GM12878 (cell line): ENCODE results near the gene FUZ.

Source experiments
- CBX5 ChIP-seq: sonication (generic); IDR thresholded peaks from 2 replicates; pipeline ENCODE4 v1.6.1; 2016; ENCODE audit warnings: low read depth, moderate library complexity, mild to moderate bottlenecking, inconsistent platforms
- CREM ChIP-seq: IDR thresholded peaks from 2 replicates; pipeline ENCODE4 v1.6.1; 2014; ENCODE audit warnings: antibody characterized with exemption, low read depth
- EZH2 ChIP-seq: IDR thresholded peaks from 2 replicates; pipeline ENCODE4 v1.6.1; 2012; ENCODE audit warnings: low read depth, mild to moderate bottlenecking, control low read depth, inconsistent platforms, low read length, borderline replicate concordance; ENCODE audit not compliant: control insufficient read depth
- HDAC2 ChIP-seq: fragments of 200-600 bp; sonication (generic); IDR thresholded peaks from 2 replicates; pipeline ENCODE4 v1.6.1; 2017
- POLR2A ChIP-seq: IDR thresholded peaks from 2 replicates; pipeline ENCODE4 v1.6.1; 2011; ENCODE audit warnings: low read depth, mild to moderate bottlenecking, low read length
- POLR2AphosphoS5 ChIP-seq: IDR thresholded peaks from 2 replicates; pipeline ENCODE4 v1.6.1; 2011; ENCODE audit warnings: mild to moderate bottlenecking, low read length, inconsistent platforms
- SIN3A ChIP-seq: IDR thresholded peaks from 2 replicates; pipeline ENCODE4 v1.6.1; 2012; ENCODE audit warnings: low read depth, low read length, improper control_type of control experiment
- SREBF2 ChIP-seq: IDR thresholded peaks from 2 replicates; pipeline ENCODE4 v1.6.1; 2012; ENCODE audit warnings: mild to moderate bottlenecking, low read length
- TAF1 ChIP-seq: IDR thresholded peaks from 2 replicates; pipeline ENCODE4 v1.6.1; 2011; ENCODE audit warnings: mild to moderate bottlenecking, low read depth, low read length, borderline replicate concordance
- TARDBP ChIP-seq: IDR thresholded peaks from 2 replicates; pipeline ENCODE4 v1.6.1; 2016; ENCODE audit warnings: borderline replicate concordance
- TF ChIP-seq, protein P1 (sequence below), 3 experiments: IDR thresholded peaks in 2 of 3; conservative IDR thresholded peaks in 1 of 3; 2 replicates each; pipeline ENCODE4 v1.5.1; 2011; ENCODE audit warnings: low read depth in 3 of 3, low read length in 3 of 3, mild to moderate bottlenecking in 3 of 3, control low read depth in 2 of 3, moderate library complexity in 2 of 3, inconsistent platforms in 1 of 3, mixed read lengths in 1 of 3; ENCODE audit not compliant: control insufficient read depth in 2 of 3, insufficient read depth in 1 of 3; ENCODE audit errors: extremely low read depth in 1 of 3
- TF ChIP-seq, protein P2 (sequence below): IDR thresholded peaks from 2 replicates; pipeline ENCODE4 v1.6.1; 2011; ENCODE audit warnings: low read depth, low read length, improper control_type of control experiment, borderline replicate concordance
- TF ChIP-seq, protein P3 (sequence below): IDR thresholded peaks from 2 replicates; pipeline ENCODE4 v1.6.1; 2012; ENCODE audit warnings: low read depth, low read length, improper control_type of control experiment
- TF ChIP-seq, protein P4 (sequence below): fragments of 150-350 bp; IDR thresholded peaks from 2 replicates; pipeline ENCODE4 v1.6.1; 2016; ENCODE audit warnings: low read depth, low read length

DNA sequence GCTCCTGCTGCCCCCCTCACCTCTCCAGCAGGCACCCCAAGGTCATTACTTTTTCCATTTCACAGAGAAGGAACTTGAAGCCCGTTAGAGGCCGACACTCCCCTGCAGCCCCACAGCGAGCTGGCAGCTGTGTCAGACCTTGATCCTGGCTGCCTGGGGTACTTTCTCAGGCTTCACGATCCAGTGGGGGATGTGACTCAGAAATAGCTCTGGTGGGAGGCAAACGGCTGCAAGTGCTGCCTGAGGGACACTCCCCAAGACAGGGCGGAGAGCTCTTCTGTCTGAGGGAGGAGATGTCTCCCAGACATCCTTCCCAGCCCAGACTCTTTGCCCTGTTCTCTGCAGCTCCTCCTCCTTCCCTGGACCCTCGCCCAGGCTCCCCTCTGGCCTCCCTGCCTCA, 54.8 kb downstream of the FUZ start:
- TF ChIP-seq HDAC2 (no peak), EZH2 (no peak), CREM (no peak), SIN3A (no peak), CBX5 (no peak), SREBF2 (no peak), POLR2A (no peak), POLR2AphosphoS5 (no peak), TAF1 (no peak), TARDBP (no peak)
- TF ChIP-seq, protein P1, sequence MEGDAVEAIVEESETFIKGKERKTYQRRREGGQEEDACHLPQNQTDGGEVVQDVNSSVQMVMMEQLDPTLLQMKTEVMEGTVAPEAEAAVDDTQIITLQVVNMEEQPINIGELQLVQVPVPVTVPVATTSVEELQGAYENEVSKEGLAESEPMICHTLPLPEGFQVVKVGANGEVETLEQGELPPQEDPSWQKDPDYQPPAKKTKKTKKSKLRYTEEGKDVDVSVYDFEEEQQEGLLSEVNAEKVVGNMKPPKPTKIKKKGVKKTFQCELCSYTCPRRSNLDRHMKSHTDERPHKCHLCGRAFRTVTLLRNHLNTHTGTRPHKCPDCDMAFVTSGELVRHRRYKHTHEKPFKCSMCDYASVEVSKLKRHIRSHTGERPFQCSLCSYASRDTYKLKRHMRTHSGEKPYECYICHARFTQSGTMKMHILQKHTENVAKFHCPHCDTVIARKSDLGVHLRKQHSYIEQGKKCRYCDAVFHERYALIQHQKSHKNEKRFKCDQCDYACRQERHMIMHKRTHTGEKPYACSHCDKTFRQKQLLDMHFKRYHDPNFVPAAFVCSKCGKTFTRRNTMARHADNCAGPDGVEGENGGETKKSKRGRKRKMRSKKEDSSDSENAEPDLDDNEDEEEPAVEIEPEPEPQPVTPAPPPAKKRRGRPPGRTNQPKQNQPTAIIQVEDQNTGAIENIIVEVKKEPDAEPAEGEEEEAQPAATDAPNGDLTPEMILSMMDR (IDR thresholded peaks at IDR 0.05 in 2 of 3, conservative IDR thresholded peaks at IDR 0.05 in 1 of 3; ENCODE audit: control insufficient read depth in 2 of 3, extremely low read depth in 1 of 3, insufficient read depth in 1 of 3, low read depth in 3 of 3, low read length in 3 of 3) = no peak
- TF ChIP-seq, protein P2, sequence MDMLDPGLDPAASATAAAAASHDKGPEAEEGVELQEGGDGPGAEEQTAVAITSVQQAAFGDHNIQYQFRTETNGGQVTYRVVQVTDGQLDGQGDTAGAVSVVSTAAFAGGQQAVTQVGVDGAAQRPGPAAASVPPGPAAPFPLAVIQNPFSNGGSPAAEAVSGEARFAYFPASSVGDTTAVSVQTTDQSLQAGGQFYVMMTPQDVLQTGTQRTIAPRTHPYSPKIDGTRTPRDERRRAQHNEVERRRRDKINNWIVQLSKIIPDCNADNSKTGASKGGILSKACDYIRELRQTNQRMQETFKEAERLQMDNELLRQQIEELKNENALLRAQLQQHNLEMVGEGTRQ = no peak
- TF ChIP-seq, protein P3, sequence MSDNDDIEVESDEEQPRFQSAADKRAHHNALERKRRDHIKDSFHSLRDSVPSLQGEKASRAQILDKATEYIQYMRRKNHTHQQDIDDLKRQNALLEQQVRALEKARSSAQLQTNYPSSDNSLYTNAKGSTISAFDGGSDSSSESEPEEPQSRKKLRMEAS = no peak
- TF ChIP-seq, protein P4, sequence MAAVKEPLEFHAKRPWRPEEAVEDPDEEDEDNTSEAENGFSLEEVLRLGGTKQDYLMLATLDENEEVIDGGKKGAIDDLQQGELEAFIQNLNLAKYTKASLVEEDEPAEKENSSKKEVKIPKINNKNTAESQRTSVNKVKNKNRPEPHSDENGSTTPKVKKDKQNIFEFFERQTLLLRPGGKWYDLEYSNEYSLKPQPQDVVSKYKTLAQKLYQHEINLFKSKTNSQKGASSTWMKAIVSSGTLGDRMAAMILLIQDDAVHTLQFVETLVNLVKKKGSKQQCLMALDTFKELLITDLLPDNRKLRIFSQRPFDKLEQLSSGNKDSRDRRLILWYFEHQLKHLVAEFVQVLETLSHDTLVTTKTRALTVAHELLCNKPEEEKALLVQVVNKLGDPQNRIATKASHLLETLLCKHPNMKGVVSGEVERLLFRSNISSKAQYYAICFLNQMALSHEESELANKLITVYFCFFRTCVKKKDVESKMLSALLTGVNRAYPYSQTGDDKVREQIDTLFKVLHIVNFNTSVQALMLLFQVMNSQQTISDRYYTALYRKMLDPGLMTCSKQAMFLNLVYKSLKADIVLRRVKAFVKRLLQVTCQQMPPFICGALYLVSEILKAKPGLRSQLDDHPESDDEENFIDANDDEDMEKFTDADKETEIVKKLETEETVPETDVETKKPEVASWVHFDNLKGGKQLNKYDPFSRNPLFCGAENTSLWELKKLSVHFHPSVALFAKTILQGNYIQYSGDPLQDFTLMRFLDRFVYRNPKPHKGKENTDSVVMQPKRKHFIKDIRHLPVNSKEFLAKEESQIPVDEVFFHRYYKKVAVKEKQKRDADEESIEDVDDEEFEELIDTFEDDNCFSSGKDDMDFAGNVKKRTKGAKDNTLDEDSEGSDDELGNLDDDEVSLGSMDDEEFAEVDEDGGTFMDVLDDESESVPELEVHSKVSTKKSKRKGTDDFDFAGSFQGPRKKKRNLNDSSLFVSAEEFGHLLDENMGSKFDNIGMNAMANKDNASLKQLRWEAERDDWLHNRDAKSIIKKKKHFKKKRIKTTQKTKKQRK = no peak
